MM.1S (cell line): Measurements from ENCODE around the gene P4HTM.

Experiments
- DNase-seq: peaks from one replicate; pipeline ENCODE4 v3.0.0-alpha.2; 2015
- H2AFZ ChIP-seq: fragments of 300-600 bp; sonication (generic); 2 replicates; pipeline ENCODE4 v1.6.0; 2016; ENCODE audit warnings: antibody characterized with exemption, low read length
- H3F3A ChIP-seq: fragments of 300-600 bp; sonication (generic); 2 replicates; pipeline ENCODE4 v1.6.1; 2016; ENCODE audit warnings: mild to moderate bottlenecking, antibody characterized with exemption, low read length, moderate library complexity, mixed read lengths; ENCODE audit not compliant: insufficient read depth
- H3K27ac ChIP-seq: fragments of 300-600 bp; sonication (generic); 2 replicates; pipeline ENCODE4 v1.5.1; 2016; ENCODE audit warnings: mild to moderate bottlenecking, low read length
- H3K27me3 ChIP-seq: fragments of 300-600 bp; sonication (generic); replicated peaks from 2 replicates; pipeline ENCODE4 v1.6.0; 2016; ENCODE audit warnings: low read length; ENCODE audit not compliant: insufficient read depth
- H3K36me3 ChIP-seq: fragments of 300-600 bp; sonication (generic); replicated peaks from 2 replicates; pipeline ENCODE4 v1.6.1; 2016; ENCODE audit warnings: mild to moderate bottlenecking, low read length, mixed read lengths; ENCODE audit not compliant: insufficient read depth
- H3K4me1 ChIP-seq: fragments of 300-600 bp; sonication (generic); 2 replicates; pipeline ENCODE4 v1.6.1; 2016; ENCODE audit warnings: low read length, mixed read lengths
- H3K4me2 ChIP-seq: fragments of 300-600 bp; sonication (generic); 2 replicates; pipeline ENCODE4 v1.6.0; 2016; ENCODE audit warnings: low read depth, low read length
- H3K4me3 ChIP-seq: fragments of 300-600 bp; sonication (generic); 2 replicates; pipeline ENCODE4 v1.5.1; 2016; ENCODE audit warnings: low read length, mixed read lengths
- H3K79me2 ChIP-seq: fragments of 300-600 bp; sonication (generic); 2 replicates; pipeline ENCODE4 v1.6.1; 2016; ENCODE audit warnings: mixed run types, low read length, mixed read lengths
- H3K9ac ChIP-seq: fragments of 300-600 bp; sonication (generic); 2 replicates; pipeline ENCODE4 v1.6.1; 2016; ENCODE audit warnings: low read length, mixed read lengths
- H3K9me2 ChIP-seq: fragments of 300-600 bp; sonication (generic); replicated peaks from 2 replicates; pipeline ENCODE4 v1.6.1; 2016; ENCODE audit warnings: mild to moderate bottlenecking, low read length, mixed read lengths; ENCODE audit not compliant: insufficient read depth
- H3K9me3 ChIP-seq: fragments of 300-600 bp; sonication (generic); replicated peaks from 2 replicates; pipeline ENCODE4 v1.6.1; 2016; ENCODE audit warnings: mild to moderate bottlenecking, low read length, mixed read lengths; ENCODE audit not compliant: insufficient read depth
- H4K20me1 ChIP-seq: fragments of 300-600 bp; sonication (generic); 2 replicates; pipeline ENCODE4 v1.6.1; 2016; ENCODE audit warnings: mild to moderate bottlenecking, low read length, moderate library complexity, mixed read lengths; ENCODE audit not compliant: insufficient read depth
- EZH2 ChIP-seq: fragments of 300-600 bp; sonication (generic); optimal IDR thresholded peaks from 2 replicates; pipeline ENCODE3; 2017; ENCODE audit warnings: low read depth, mild to moderate bottlenecking, antibody characterized with exemption, low read length, mixed read lengths
- EZH2phosphoT487 ChIP-seq: fragments of 300-600 bp; sonication (generic); IDR thresholded peaks from 2 replicates; pipeline ENCODE4 v1.6.1; 2018; ENCODE audit warnings: antibody characterized with exemption, low read length
- TF ChIP-seq, protein P1 (sequence below): fragments of 300-600 bp; sonication (generic); IDR thresholded peaks from 2 replicates; pipeline ENCODE4 v1.5.1; 2016; ENCODE audit warnings: antibody characterized with exemption, low read length, mixed read lengths

Gene P4HTM

GRCh38 chr3:49019941-49020329, 29.9 kb downstream of the P4HTM start:
- no peaks in the 10 kb centered on the region for H3K27me3 ChIP-seq
- H3K79me2 ChIP-seq = peaks cover 47% of the 10 kb centered on the region
- no peaks in the 10 kb centered on the region for H4K20me1 ChIP-seq
- peak overlapping the region; percentile 99 for H3K27ac ChIP-seq
- H3K4me3 ChIP-seq = peak overlapping the region; percentile 93
- TF ChIP-seq, protein P1, sequence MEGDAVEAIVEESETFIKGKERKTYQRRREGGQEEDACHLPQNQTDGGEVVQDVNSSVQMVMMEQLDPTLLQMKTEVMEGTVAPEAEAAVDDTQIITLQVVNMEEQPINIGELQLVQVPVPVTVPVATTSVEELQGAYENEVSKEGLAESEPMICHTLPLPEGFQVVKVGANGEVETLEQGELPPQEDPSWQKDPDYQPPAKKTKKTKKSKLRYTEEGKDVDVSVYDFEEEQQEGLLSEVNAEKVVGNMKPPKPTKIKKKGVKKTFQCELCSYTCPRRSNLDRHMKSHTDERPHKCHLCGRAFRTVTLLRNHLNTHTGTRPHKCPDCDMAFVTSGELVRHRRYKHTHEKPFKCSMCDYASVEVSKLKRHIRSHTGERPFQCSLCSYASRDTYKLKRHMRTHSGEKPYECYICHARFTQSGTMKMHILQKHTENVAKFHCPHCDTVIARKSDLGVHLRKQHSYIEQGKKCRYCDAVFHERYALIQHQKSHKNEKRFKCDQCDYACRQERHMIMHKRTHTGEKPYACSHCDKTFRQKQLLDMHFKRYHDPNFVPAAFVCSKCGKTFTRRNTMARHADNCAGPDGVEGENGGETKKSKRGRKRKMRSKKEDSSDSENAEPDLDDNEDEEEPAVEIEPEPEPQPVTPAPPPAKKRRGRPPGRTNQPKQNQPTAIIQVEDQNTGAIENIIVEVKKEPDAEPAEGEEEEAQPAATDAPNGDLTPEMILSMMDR = no peak
- TF ChIP-seq EZH2phosphoT487 (no peak), EZH2 (no peak)
- H3K4me1 ChIP-seq = peaks cover 36% of the 10 kb centered on the region
- peak overlapping the region; percentile 97 for H3K9ac ChIP-seq
- H2AFZ ChIP-seq = peak overlapping the region; percentile 37; the same call in 1 of the 2 replicates
- no peak for DNase-seq
- H3K9me3 ChIP-seq = no peaks in the 10 kb centered on the region
- peaks cover 16% of the 10 kb centered on the region; the same call in 1 of the 2 replicates for H3K36me3 ChIP-seq
- H3F3A ChIP-seq = peaks cover 76% of the 10 kb centered on the region
- peak overlapping the region; percentile 95 for H3K4me2 ChIP-seq
- no peaks in the 10 kb centered on the region for H3K9me2 ChIP-seq

GRCh38 chr3:49020330-49021212, 30.5 kb downstream of the P4HTM start:
- Histone ChIP-seq H3K36me3 (peaks cover 10% of the 10 kb centered on the region; the same call in 1 of the 2 replicates), H3K4me1 (peaks cover 43% of the 10 kb centered on the region), H2AFZ (peak overlapping the region; percentile 37), H3K79me2 (peaks cover 52% of the 10 kb centered on the region), H3K9ac (peak overlapping the region; percentile 97), H3F3A (peaks cover 78% of the 10 kb centered on the region), H3K27me3 (no peaks in the 10 kb centered on the region), H3K4me2 (peak overlapping the region; percentile 95), H4K20me1 (no peaks in the 10 kb centered on the region), H3K9me3 (no peaks in the 10 kb centered on the region), H3K9me2 (no peaks in the 10 kb centered on the region), H3K27ac (peak overlapping the region; percentile 99), H3K4me3 (peak overlapping the region; percentile 93)
- TF ChIP-seq EZH2 (no peak), EZH2phosphoT487 (no peak)
- TF ChIP-seq, protein P1 = no peak
- DNase-seq = peak; percentile 55

DNA sequence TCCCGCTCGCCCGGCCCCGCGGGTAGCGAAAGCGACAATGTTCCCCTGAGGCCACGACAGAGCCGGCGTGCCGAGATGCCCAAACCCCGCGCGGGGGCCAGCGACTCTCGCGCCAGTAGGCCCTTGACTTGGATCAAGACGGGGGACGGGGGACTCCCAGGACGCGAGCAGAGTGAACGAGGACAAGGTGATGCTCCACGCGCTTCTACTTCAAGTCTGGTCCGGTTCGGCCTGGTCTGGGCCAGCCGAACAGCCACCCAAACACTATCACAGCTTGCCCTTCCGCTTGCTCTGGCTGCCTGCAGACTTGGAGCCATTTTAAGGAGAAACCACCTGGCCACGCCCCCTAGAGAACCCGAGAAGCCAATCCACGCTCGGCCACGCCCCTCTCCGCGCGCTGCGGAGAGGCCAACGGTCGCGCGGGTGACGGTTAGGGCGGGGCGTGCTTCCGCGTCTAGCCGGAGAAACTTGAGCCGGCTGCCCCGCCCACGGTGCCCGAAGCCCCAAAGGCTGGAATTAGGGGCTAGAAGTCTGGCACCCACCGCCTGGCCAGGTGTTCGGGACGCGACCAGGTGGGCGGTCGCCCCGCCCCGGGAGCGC, 31.3 kb downstream of the P4HTM start:
- Histone ChIP-seq H3K79me2 (peaks cover 59% of the 10 kb centered on the region), H3K27me3 (no peaks in the 10 kb centered on the region), H3F3A (peaks cover 80% of the 10 kb centered on the region), H3K27ac (peak overlapping the region; percentile 99), H3K9me3 (no peaks in the 10 kb centered on the region), H3K4me2 (peak overlapping the region; percentile 95), H4K20me1 (no peaks in the 10 kb centered on the region), H3K36me3 (peaks cover 9% of the 10 kb centered on the region; the same call in 1 of the 2 replicates), H3K4me3 (peak overlapping the region; percentile 93), H3K9me2 (no peaks in the 10 kb centered on the region), H3K9ac (peak overlapping the region; percentile 97), H3K4me1 (peaks cover 50% of the 10 kb centered on the region), H2AFZ (peak overlapping the region; percentile 80)
- no peak for TF ChIP-seq EZH2
- no peak for TF ChIP-seq EZH2phosphoT487
- TF ChIP-seq, protein P1 = no peak
- peak; percentile 99 for DNase-seq
